ENCODE measurements around the gene PDE9A.
"Not testable (repeated sequence)": the region's sequence is repeated elsewhere in the genome, so short reads cannot be mapped to it uniquely, and the experiment has no call there.

Gene PDE9A

DNA sequence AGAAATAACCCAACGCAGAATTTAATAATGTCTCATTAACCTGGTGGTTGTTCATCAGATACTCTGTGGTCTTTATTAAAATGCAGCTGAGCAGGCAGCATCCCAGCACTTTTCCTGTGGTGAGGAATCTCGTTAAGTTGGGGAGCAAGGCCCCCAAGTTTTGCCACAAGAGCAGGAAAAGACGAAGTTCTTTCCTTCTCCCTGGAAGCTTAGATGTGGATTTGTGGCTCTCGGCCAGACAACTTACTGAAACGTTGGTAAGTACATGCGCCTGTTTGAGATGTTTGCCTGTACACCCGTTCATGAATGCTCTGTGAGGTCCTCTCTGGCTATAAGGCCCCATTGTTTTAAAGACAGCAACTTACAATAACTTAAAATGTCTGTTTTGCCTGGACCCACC, 34.3 kb upstream of the PDE9A start:
- ATAC-seq, result no peak
- Mint-ChIP-seq H3K4me3 (no peak overlapping the region), H3K36me3 (no peaks in the 10 kb centered on the region), H3K27ac (no peak overlapping the region), H3K9me3 (no peaks in the 10 kb centered on the region), H3K4me1 (no peaks in the 10 kb centered on the region)
- DNase-seq (ENCODE audit: low spot score in 2 of 2), result no peak

DNA sequence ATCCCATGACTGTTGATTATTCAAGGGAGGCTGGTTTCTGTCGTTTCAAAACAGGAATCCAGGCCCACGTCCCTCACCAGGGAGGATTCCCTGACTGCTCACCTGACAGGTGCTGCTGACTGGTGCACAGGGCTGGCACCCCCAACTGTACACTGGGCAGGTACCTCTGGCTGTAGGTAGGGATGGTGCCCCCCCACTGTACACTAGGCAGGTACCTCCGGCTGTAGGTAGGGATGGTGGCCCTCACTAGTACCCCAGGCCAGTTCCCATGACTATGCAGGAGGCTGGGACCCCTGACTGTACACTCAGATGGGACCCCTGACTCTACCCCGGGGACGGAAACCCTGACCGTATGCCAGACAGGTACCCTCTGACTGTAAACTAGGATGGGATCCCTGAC, 33.6 kb upstream of the PDE9A start:
- Mint-ChIP-seq H3K27ac (no peak overlapping the region), H3K4me1 (no peaks in the 10 kb centered on the region), H3K4me3 (no peak overlapping the region), H3K36me3 (no peaks in the 10 kb centered on the region), H3K9me3 (no peaks in the 10 kb centered on the region)
- ATAC-seq (no peak), DNase-seq (ENCODE audit: low spot score in 2 of 2) (no peak)

DNA sequence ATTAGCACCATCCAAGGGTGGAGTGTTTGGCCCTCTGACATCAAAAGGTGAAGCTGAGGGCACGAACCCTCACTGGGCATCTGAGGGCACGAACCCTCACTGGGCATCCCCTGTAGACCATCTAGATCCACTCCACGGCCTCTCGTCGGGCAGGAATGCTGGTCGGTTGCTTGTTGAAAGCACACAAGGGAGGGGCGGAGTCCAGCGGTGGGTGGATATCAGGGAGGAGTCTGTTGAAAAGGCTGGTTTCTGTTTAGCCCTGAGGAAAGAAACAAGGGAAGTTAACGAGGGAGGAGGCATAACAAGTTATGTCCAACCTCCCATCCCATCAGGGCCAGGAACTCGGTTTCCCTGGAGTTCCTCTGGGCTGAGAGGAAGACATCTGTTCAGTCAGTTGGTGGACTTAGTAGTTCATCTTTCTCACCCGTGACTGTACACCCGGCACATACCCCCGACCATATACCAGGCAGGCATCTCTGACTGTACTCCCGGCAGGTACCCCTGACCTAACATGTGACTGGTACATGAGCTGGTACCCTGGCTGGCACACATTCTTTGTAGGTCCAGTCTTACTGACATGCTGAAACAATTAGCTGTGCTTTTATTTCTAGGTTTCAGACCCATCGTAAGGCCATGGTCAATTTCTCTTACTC, 32.1 kb upstream of the PDE9A start:
- H3K4me1 Mint-ChIP-seq, result no peaks in the 10 kb centered on the region
- no peaks in the 10 kb centered on the region for H3K9me3 Mint-ChIP-seq
- ATAC-seq (no peak), DNase-seq (ENCODE audit: low spot score in 2 of 2) (no peak)
- no peaks in the 10 kb centered on the region for H3K36me3 Mint-ChIP-seq
- no peak overlapping the region for H3K27ac Mint-ChIP-seq
- no peak overlapping the region for H3K4me3 Mint-ChIP-seq

DNA sequence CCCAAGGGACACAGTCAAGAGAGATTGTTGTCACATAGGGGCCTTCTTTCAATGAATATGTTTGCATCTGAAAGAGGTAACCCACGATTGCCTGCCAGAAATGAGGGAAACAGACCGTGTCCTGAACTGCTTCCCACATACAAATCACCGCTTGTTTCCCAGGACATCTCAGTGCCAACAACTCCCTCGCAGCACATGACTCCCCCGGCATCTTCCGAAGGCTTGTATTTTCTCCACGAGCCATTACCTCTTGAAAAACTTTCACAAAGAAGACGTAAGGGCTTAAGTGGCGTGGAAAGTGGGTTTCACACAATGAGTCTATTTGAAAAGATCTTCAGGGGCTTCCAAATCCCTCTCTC, 31.6 kb upstream of the PDE9A start:
- no peaks in the 10 kb centered on the region for H3K4me1 Mint-ChIP-seq
- DNase-seq (ENCODE audit: low spot score in 2 of 2), result no peak

DNA sequence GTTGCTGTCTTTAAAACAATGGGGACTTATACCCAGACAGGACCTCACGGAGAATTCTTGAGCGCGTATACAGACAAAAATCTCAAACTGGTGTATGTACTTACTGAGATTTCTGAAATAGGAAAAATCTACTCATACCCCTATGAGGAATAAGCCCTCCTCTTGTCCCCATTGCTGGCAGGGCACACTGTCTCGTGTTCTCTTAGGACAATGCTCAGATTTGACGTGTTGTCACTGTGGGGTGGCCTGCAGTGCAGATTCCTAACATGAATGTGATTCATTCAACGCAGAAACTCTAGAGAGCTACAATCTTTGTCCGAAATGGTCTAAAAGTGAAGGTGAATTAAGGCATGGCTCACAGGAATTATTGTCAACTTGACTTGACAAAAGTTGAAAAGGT, 31.1 kb upstream of the PDE9A start:
- no peak for DNase-seq (ENCODE audit: low spot score in 2 of 2)
- no peak overlapping the region for H3K27ac Mint-ChIP-seq
- no peak overlapping the region for H3K4me3 Mint-ChIP-seq
- no peaks in the 10 kb centered on the region for H3K4me1 Mint-ChIP-seq
- no peaks in the 10 kb centered on the region for H3K9me3 Mint-ChIP-seq
- H3K36me3 Mint-ChIP-seq, result no peaks in the 10 kb centered on the region
- no peak for ATAC-seq

More for the DNA sequence above, 31.6 kb upstream of the PDE9A start:
- Mint-ChIP-seq H3K4me3 (no peak overlapping the region), H3K36me3 (no peaks in the 10 kb centered on the region), H3K27ac (no peak overlapping the region), H3K9me3 (no peaks in the 10 kb centered on the region)
- no peak for ATAC-seq

DNA sequence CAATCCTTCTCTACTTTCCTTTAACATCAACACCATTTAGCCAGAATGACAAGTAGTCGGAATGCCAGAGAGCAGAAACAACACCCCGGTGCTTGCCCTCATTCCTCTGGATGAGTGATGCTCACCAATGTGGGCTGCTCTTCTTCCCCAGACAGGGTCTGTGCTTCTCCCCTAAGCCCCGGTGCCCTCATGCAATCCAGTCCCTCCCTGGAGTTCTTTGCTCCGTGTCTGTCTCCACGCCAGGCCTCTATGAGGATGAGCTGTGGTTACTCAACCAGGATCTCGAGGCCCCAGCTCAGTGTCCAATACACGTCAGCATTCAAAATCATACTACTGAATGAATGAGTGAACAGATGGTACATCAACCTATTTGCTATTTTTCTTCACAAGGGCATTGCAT, 29.7 kb upstream of the PDE9A start:
- Mint-ChIP-seq H3K4me3 (no peak overlapping the region), H3K9me3 (no peaks in the 10 kb centered on the region), H3K36me3 (no peaks in the 10 kb centered on the region), H3K27ac (no peak overlapping the region), H3K4me1 (no peaks in the 10 kb centered on the region)
- ATAC-seq (no peak), DNase-seq (ENCODE audit: low spot score in 2 of 2) (no peak)

DNA sequence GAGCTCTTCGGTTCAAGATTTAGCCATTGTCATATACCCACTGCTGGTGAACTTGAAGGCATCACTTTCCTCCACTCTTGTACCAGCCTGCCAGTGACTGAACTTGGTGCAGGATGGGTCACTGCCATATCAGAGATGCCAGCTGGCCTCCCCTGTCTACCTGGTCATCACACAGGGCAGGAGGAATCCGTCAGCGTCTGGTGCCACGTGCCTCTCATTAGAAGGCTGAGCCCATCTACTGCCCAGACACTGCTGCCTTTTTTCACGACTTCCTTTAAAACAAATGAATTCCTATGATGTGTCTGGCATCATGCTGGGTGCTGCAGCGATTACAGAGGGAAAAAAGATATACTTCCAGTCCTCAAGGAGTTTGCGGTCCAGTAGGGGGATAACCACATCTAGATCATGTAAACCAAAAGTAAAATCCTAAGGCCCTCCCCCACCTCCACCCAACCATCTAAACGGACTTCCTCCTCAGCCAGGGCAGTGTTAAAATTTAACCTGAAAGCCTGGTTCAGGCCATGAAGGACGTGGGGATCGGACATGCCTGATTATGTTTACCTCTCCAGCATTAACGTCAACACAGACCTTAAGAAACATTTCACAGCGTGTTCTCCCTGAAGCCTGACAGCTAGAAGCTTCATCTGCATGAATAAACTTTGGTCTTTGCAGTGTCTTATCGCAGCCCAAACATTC, 29.2 kb upstream of the PDE9A start:
- H3K4me1 Mint-ChIP-seq, result no peaks in the 10 kb centered on the region
- H3K9me3 Mint-ChIP-seq, result no peaks in the 10 kb centered on the region
- no peak overlapping the region for H3K27ac Mint-ChIP-seq
- H3K36me3 Mint-ChIP-seq, result no peaks in the 10 kb centered on the region
- DNase-seq (ENCODE audit: low spot score in 2 of 2), result no peak
- H3K4me3 Mint-ChIP-seq, result no peak overlapping the region
- no peak for ATAC-seq

DNA sequence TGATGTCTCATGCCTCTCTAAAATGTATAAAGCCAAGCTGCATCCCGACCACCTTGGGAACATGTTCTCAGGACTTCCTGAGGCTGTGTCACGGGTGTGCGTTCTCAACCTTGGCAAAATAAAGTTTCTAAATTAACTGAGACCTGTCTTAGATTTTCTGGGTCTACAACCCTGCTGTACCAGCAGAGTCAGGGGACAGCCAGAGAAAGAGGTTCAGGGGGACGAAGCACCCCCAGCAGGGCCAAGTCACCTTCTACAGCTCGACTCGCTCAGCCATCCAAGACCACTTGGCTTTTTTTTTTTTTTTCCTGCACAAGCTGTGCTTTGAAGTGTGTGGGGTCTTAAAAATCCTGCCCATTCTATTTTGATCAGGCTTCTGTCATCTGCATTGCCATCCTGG, 28.5 kb upstream of the PDE9A start:
- H3K9me3 Mint-ChIP-seq, result no peaks in the 10 kb centered on the region
- H3K36me3 Mint-ChIP-seq, result no peaks in the 10 kb centered on the region
- no peak overlapping the region for H3K4me3 Mint-ChIP-seq
- H3K4me1 Mint-ChIP-seq, result no peaks in the 10 kb centered on the region
- ATAC-seq (no peak), DNase-seq (ENCODE audit: low spot score in 2 of 2) (no peak)
- H3K27ac Mint-ChIP-seq, result no peak overlapping the region

DNA sequence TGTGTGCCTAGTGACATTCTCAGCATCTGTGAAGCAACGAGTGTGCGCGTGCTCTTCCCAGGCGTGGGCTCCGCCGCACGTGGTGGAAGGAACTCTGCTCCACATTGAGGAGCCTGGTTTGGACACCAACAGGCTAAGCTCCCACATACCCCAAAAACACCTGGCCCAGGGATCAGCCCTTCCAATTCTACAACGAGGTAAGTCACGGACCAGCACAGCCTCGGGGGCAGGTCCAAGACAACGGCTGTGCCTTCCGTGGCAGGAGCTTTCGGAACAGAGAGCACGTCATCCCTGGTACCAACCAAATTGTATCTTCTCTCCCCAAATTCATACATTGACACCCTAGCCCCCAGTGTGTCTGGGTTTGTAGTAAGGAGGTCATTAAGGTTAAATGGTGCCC, 27.2 kb upstream of the PDE9A start:
- no peak for ATAC-seq
- Mint-ChIP-seq H3K4me1 (no peaks in the 10 kb centered on the region), H3K4me3 (no peak overlapping the region)

DNA sequence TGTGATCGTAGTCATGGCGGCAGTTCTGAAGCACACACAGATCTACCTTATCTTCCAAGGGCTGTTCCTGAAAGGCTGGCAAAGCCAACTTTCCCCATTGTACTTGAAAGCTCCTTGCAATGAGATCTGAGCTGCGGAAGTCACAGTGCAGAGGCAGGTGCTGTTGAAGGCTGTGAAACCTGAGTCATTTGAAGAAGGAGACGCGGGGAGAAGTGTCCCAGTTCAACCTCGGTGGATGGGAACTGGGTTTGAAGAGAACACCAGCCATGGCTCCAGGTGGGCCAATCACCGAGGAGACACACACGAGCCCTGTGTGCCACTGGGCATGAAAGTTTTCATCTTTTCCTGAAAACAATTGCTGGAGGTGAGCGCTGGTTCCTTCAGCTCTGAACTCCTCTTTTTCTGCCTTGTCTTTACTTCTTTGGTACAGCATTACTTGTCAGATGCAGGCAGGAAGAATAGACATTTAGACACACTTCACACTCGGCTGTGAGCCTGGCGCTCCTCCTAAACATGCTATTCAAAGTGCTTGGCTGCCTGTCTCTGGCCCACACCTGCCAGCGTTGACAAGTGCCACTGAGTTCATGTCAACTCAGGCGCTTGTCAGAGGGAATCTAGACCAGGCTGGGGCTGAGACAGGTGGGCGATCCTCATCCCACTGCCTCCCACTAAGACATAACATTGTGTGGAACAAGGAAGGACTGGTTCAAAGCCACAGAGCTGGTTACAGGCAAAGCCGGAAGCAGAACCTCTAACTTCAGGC, 25.7 kb upstream of the PDE9A start:
- no peak for ATAC-seq
- DNase-seq (ENCODE audit: low spot score in 2 of 2), result no peak
- no peak overlapping the region for H3K4me3 Mint-ChIP-seq
- no peaks in the 10 kb centered on the region for H3K4me1 Mint-ChIP-seq
- no peaks in the 10 kb centered on the region for H3K36me3 Mint-ChIP-seq
- H3K27ac Mint-ChIP-seq, result no peak overlapping the region
- no peaks in the 10 kb centered on the region for H3K9me3 Mint-ChIP-seq

More for the DNA sequence above, 27.2 kb upstream of the PDE9A start:
- DNase-seq (ENCODE audit: low spot score in 2 of 2), result no peak
- H3K27ac Mint-ChIP-seq, result no peak overlapping the region
- H3K9me3 Mint-ChIP-seq, result no peaks in the 10 kb centered on the region
- no peaks in the 10 kb centered on the region for H3K36me3 Mint-ChIP-seq

DNA sequence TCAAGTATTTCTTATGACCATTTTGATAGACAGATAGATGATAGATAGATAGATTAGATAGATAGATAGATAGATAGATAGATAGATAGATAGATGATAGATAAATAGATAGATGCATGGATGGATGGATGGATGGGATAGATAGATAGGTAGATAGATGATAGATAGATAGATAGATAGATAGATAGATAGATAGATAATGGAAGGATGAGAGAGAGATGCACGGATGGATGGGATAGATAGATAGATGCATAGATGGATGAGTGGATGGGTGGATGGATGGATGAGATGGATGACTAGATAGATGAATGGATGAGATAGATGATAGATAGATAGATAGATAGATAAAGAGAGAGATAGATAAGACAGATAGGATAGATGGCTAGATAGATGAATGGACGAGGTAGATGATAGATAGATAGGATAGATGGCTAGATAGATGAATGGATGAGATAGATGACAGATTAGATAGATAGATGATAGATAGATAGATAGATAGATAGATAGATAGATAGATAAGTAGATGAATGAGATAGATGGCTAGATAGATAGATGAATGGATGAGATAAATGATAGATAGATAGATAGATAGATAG, 24.9 kb upstream of the PDE9A start:
- not testable (repeated sequence) for DNase-seq (ENCODE audit: low spot score in 2 of 2); H3K36me3 Mint-ChIP-seq; H3K27ac Mint-ChIP-seq; ATAC-seq; H3K9me3 Mint-ChIP-seq; H3K4me1 Mint-ChIP-seq; H3K4me3 Mint-ChIP-seq

DNA sequence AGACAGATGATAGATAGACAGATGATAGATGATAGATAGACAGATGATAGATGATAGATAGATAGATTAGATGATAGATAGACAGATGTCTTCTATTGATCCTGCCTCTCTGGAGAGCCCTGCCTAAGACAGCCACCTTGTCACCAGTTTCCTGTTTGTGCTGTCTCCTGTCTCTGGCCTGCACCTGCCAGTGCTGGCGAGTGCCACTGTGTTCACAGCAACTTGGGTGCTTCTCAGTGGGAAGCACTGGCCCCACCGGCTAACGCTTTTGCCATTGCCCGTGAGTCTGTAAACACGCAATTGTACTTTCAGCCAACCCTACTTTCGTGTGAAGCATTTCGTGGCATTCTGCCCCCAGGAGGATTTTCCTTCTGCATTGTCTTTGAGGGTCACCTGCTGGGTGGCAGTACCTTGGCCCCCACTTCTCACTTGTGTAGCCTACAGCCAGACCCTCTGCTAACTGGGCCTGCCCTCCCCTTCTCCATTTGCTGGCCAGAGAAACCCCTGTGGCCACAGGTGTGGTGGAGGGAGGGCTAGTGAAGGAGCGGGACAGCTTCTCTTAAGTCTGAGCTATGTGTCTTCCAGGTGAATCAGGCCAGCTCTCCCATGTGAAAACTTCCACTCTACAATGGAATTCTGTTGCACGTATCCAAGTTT, 23.4 kb upstream of the PDE9A start:
- no peak overlapping the region for H3K27ac Mint-ChIP-seq
- H3K4me3 Mint-ChIP-seq, result no peak overlapping the region
- ATAC-seq, result no peak

DNA sequence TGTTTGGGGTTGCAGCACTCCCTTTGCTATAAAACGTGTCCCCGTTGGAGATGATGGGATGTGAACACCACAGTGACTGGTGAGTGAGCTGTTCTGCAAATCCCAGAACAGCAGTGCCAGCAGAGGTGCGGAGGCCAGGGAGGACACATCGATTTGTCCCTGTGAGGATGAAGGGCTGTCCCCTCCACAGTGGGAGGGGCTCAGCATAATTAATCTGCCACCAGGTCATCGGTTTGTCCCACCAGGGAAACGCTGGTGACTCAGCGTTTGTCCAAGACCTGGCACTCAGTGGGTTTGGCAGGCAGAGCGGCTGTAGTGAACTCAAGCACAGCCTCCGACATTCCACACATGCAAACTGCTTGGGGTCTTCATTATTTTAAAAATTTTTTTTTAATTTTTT, 22.8 kb upstream of the PDE9A start:
- Mint-ChIP-seq H3K9me3 (no peaks in the 10 kb centered on the region), H3K4me1 (no peaks in the 10 kb centered on the region), H3K4me3 (no peak overlapping the region), H3K36me3 (no peaks in the 10 kb centered on the region), H3K27ac (no peak overlapping the region)
- no peak for ATAC-seq
- no peak for DNase-seq (ENCODE audit: low spot score in 2 of 2)

More for the DNA sequence above, 23.4 kb upstream of the PDE9A start:
- DNase-seq (ENCODE audit: low spot score in 2 of 2), result no peak
- Mint-ChIP-seq H3K9me3 (no peaks in the 10 kb centered on the region), H3K4me1 (no peaks in the 10 kb centered on the region), H3K36me3 (no peaks in the 10 kb centered on the region)

DNA sequence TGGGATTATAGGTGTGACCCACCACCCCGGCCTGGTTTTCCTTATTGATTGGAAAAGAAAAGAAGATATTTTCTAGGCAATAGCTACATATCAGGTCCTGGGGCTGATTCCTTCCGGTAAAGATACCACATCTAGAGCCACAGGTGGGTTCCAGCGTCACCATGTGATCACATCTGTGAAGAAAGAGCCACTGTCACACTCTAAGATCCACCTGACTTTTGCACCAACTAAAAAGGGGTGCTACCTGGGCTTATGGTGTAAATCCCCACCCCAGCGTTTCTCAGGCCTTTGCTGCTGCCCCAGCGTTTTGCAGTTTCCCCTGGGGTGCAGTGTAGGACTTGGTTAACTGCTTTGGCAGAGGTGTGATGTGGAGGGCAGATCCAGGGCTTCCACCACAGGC, 22.3 kb upstream of the PDE9A start:
- Mint-ChIP-seq H3K36me3 (no peaks in the 10 kb centered on the region), H3K4me3 (no peak overlapping the region), H3K4me1 (no peaks in the 10 kb centered on the region), H3K9me3 (no peaks in the 10 kb centered on the region), H3K27ac (no peak overlapping the region)
- DNase-seq (ENCODE audit: low spot score in 2 of 2) (no peak), ATAC-seq (no peak)

DNA sequence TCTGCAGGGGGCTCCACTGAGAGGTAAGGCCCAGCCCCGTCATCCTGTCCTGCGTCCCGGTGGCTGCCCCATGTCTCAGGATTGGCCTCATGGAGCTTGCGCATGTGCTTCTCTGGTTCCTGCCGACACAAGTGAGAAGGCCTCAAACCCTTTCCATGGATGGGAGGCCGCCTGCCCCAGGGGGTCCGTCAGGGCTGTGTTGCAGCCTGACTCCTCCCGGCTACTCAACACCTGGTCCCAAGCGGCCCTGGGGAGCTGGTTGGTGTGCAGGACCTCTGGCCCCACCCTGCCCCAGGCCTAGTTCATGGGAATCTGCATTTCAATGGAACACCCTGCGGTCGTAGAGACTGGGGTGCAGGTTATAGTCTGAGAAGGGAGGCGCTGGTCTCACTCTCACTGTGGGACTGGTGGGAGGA, 21.1 kb upstream of the PDE9A start:
- no peak overlapping the region for H3K27ac Mint-ChIP-seq
- H3K36me3 Mint-ChIP-seq, result no peaks in the 10 kb centered on the region
- ATAC-seq (no peak), DNase-seq (ENCODE audit: low spot score in 2 of 2) (no peak)
- no peaks in the 10 kb centered on the region for H3K9me3 Mint-ChIP-seq
- no peak overlapping the region for H3K4me3 Mint-ChIP-seq
- H3K4me1 Mint-ChIP-seq, result no peaks in the 10 kb centered on the region
